LNCAP (cell line): ENCODE measurements around the gene MAP2K5.

ENCODE experiments used
- CTCF ChIP-seq: fragments of 450-650 bp; IDR thresholded peaks from 2 replicates; pipeline ENCODE4 v1.5.1; 2017; ENCODE audit warnings: mild to moderate bottlenecking

The MAP2K5 gene

GRCh38 chr15:67761343-67761742 is 218.8 kb downstream of the MAP2K5 start:
- no peak for TF ChIP-seq CTCF

- TF ChIP-seq CTCF, result no peak
These were observed 220.3 kb downstream of the MAP2K5 start for GRCh38 chr15:67762610-67763368.

- TF ChIP-seq CTCF, result no peak
These were observed 223.2 kb downstream of the MAP2K5 start for GRCh38 chr15:67765701-67766100.

GRCh38 chr15:67766968-67767367 is 224.5 kb downstream of the MAP2K5 start:
- TF ChIP-seq CTCF, result no peak

GRCh38 chr15:67768313-67768977 is 225.9 kb downstream of the MAP2K5 start:
- no peak for TF ChIP-seq CTCF

GRCh38 chr15:67769497-67770357 is 227.2 kb downstream of the MAP2K5 start:
- TF ChIP-seq CTCF, result no peak

GRCh38 chr15:67770358-67770628 is 227.8 kb downstream of the MAP2K5 start:
- TF ChIP-seq CTCF, result no peak
